Measurements from ENCODE around the gene HSPA12B.

HSPA12B gene

GRCh38 chr20:3727401-3728021, 5.0 kb upstream of the HSPA12B start:
- intact Hi-C loops (cut with DNase I): no loop called here
- peak in 5 of 10 donors; percentile 4 to 82 (median 58) for DNase-seq

GRCh38 chr20:3728354-3728753, 4.1 kb upstream of the HSPA12B start:
- intact Hi-C loops (cut with DNase I): no loop called here
- peak in 4 of 10 donors; percentile 2 to 64 (median 32) for DNase-seq

GRCh38 chr20:3728876-3729275, 3.6 kb upstream of the HSPA12B start:
- intact Hi-C loops (cut with DNase I): no loop called here
- peak in 3 of 10 donors; percentile 2 to 70 (median 39) for DNase-seq

- intact Hi-C loops (cut with DNase I): no loop called here
These were observed 3.1 kb upstream of the HSPA12B start for GRCh38 chr20:3729378-3729777.

GRCh38 chr20:3729811-3730540, 2.5 kb upstream of the HSPA12B start:
- intact Hi-C loops (cut with DNase I): no loop called here

More at GRCh38 chr20:3729378-3729777, 3.1 kb upstream of the HSPA12B start:
- peak in 2 of 10 donors; percentile 5 to 31 for DNase-seq

GRCh38 chr20:3730803-3731672, 1.4 kb upstream of the HSPA12B start:
- intact Hi-C loops (cut with DNase I): no loop called here
- peak in 4 of 10 donors; percentile 10 to 32 (median 22) for DNase-seq

More at GRCh38 chr20:3729811-3730540, 2.5 kb upstream of the HSPA12B start:
- peak in 4 of 10 donors; percentile 11 to 62 (median 32) for DNase-seq

GRCh38 chr20:3731944-3732326, 550 bp upstream of the HSPA12B start:
- intact Hi-C loops (cut with DNase I): no loop called here
- peak in 4 of 10 donors; percentile 13 to 52 (median 38) for DNase-seq

- DNase-seq: peak in 3 of 10 donors; percentile 11 to 59 (median 40)
- intact Hi-C loops (cut with DNase I): no loop called here
These were observed 872 bp downstream of the HSPA12B start for GRCh38 chr20:3733119-3733995.

- peak in 3 of 10 donors; percentile 24 to 55 (median 46) for DNase-seq
These were observed 1.8 kb downstream of the HSPA12B start for GRCh38 chr20:3734111-3734843.

GRCh38 chr20:3735768-3736167, 3.3 kb downstream of the HSPA12B start:
- intact Hi-C loops (cut with DNase I): no loop called here

More at GRCh38 chr20:3734111-3734843, 1.8 kb downstream of the HSPA12B start:
- intact Hi-C loops (cut with DNase I): no loop called here

GRCh38 chr20:3738111-3739053, 5.9 kb downstream of the HSPA12B start:
- peak in 2 of 10 donors; percentile 35 to 39 for DNase-seq
- intact Hi-C loops (cut with DNase I): no loop called here

More at GRCh38 chr20:3735768-3736167, 3.3 kb downstream of the HSPA12B start:
- DNase-seq: no peak

GRCh38 chr20:3739054-3739925, 6.8 kb downstream of the HSPA12B start:
- DNase-seq: peak in 2 of 10 donors; percentile 25 to 47
- intact Hi-C loops (cut with DNase I): no loop called here

GRCh38 chr20:3739926-3740451, 7.5 kb downstream of the HSPA12B start:
- intact Hi-C loops (cut with DNase I): no loop called here
- peak in 2 of 10 donors; percentile 1 to 39 for DNase-seq

GRCh38 chr20:3740615-3741301, 8.3 kb downstream of the HSPA12B start:
- intact Hi-C loops (cut with DNase I): no loop called here
- DNase-seq: peak in 3 of 10 donors; percentile 16 to 59 (median 58)

GRCh38 chr20:3741836-3742458, 9.5 kb downstream of the HSPA12B start:
- peak in 4 of 10 donors; percentile 18 to 62 (median 46) for DNase-seq
- intact Hi-C loops (cut with DNase I): no loop called here
